MM.1S (cell line): ENCODE results near the gene ARMC2.

Source experiments
- EZH2 ChIP-seq: fragments of 300-600 bp; sonication (generic); optimal IDR thresholded peaks from 2 replicates; pipeline ENCODE3; 2017; ENCODE audit warnings: low read depth, mild to moderate bottlenecking, antibody characterized with exemption, low read length, mixed read lengths
- EZH2phosphoT487 ChIP-seq: fragments of 300-600 bp; sonication (generic); IDR thresholded peaks from 2 replicates; pipeline ENCODE4 v1.6.1; 2018; ENCODE audit warnings: antibody characterized with exemption, low read length
- TF ChIP-seq, protein P1 (sequence below): fragments of 300-600 bp; sonication (generic); IDR thresholded peaks from 2 replicates; pipeline ENCODE4 v1.5.1; 2016; ENCODE audit warnings: antibody characterized with exemption, low read length, mixed read lengths

DNA sequence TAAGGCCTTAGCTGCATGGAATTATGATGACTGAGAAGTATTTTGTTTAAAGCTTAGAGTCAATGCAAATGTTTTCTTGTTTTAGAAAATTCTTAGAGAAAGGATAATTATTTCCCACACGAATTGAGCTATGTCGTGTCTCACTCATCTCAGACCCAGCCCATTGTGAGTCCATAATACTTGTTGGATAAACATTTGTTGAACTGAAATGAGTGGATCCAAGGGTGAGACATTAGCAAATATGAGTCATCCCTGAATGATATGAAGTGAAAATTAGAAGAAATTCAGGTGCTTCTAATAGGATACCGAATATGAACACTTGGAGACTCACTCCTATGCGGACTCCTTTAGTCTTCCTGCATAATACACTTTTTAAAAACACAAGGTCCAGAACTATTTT is 41.6 kb upstream of the ARMC2 start:
- TF ChIP-seq EZH2 (no peak), EZH2phosphoT487 (no peak)
- TF ChIP-seq, protein P1, sequence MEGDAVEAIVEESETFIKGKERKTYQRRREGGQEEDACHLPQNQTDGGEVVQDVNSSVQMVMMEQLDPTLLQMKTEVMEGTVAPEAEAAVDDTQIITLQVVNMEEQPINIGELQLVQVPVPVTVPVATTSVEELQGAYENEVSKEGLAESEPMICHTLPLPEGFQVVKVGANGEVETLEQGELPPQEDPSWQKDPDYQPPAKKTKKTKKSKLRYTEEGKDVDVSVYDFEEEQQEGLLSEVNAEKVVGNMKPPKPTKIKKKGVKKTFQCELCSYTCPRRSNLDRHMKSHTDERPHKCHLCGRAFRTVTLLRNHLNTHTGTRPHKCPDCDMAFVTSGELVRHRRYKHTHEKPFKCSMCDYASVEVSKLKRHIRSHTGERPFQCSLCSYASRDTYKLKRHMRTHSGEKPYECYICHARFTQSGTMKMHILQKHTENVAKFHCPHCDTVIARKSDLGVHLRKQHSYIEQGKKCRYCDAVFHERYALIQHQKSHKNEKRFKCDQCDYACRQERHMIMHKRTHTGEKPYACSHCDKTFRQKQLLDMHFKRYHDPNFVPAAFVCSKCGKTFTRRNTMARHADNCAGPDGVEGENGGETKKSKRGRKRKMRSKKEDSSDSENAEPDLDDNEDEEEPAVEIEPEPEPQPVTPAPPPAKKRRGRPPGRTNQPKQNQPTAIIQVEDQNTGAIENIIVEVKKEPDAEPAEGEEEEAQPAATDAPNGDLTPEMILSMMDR, result no peak
